GM10248 (cell line): ENCODE measurements around the gene PAXX.

ENCODE experiments used
- CTCF ChIA-PET: fragments of 300-600 bp; sonication (Branson Sonifier 250); formaldehyde crosslinking; extraction: SDS; loops from one replicate; lab custom pipeline; 2021; ENCODE audit warnings: antibody characterized with exemption; lab: Yijun Ruan, JAX
- POLR2A ChIA-PET: fragments of 350-650 bp; sonication (Branson Sonifier 250); formaldehyde crosslinking; extraction: SDS; loops from one replicate; lab custom pipeline; 2020; ENCODE audit warnings: antibody characterized with exemption; lab: Yijun Ruan, JAX
- DNase-seq: peaks from one replicate; pipeline ENCODE4 v3.0.0; 2012; ENCODE audit errors: extremely low spot score
- TF ChIP-seq, protein P1 (sequence below): IDR thresholded peaks from 2 replicates; pipeline ENCODE4 v1.5.1; 2012; ENCODE audit warnings: mild to moderate bottlenecking, low read depth; ENCODE audit errors: extremely low read depth, missing control alignments, control extremely low read depth

Gene PAXX

DNA sequence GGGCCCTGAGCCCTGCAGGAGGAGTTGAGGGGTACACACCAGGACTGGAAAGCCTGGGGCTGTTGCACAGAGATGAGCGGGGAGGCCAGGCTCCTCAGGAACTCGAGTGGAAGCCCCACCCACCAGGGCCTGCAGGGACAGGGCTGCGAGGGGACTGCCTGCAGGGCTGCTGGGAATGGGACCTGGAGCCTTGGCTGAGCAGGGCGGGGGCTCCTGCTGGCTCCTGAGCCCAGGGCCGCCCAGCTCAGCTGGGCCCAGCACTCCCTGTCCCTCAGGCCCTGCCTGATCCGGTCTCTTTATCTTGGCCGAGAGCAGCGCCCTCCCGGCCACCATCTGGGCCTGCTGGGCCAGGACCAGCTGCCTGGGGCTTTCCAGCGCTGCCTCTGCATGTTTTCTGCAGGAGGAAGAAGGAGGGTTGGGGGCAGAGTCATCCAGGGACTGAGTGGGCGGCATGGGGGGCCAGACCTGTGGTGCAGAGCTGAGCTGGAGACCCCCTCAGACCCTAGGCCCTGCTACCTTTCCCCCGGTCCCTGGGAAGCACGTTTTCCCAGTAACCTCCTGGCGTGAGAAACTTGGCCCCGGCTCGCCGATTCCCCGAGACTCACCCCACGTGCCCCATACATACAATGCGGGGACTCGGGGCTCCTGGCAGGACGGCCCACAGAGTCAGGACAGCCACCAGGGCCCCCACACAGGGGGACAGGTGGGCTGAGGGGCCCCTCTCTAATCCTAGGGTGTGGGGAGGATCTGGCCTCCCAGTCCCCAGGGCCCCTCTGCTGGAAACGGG, 30.8 kb upstream of the PAXX start:
- DNase-seq = no peak
- ChIA-PET POLR2A (no interaction called here), CTCF (interaction anchor here (1.2 to 1.7 kb wide), 2 partner anchors 9 to 13 kb away, joined by 4 read pairs; no protein-coding TSS in a partner anchor)
- TF ChIP-seq, protein P1, sequence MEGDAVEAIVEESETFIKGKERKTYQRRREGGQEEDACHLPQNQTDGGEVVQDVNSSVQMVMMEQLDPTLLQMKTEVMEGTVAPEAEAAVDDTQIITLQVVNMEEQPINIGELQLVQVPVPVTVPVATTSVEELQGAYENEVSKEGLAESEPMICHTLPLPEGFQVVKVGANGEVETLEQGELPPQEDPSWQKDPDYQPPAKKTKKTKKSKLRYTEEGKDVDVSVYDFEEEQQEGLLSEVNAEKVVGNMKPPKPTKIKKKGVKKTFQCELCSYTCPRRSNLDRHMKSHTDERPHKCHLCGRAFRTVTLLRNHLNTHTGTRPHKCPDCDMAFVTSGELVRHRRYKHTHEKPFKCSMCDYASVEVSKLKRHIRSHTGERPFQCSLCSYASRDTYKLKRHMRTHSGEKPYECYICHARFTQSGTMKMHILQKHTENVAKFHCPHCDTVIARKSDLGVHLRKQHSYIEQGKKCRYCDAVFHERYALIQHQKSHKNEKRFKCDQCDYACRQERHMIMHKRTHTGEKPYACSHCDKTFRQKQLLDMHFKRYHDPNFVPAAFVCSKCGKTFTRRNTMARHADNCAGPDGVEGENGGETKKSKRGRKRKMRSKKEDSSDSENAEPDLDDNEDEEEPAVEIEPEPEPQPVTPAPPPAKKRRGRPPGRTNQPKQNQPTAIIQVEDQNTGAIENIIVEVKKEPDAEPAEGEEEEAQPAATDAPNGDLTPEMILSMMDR = no peak

DNA sequence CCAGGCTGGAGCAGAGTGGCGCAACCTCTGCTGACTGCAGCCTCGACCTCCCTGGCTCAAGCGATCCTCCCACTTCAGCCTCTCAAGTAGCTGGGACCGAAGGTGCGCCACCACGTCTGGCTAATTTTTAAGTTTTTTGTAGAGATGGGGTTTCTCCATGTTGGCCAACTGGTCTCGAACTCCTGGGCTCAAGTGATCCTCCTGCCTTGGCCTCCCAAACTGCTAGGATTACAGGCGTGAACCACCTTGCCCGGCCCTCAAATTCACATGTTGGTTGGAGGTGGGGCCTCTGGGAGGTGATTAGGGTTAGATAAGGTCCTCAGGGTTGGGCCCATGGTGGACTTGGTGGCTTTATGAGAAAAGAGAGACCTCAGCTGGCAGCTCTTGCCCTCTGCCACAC, 30.1 kb upstream of the PAXX start:
- TF ChIP-seq, protein P1 = no peak
- ChIA-PET POLR2A (no interaction called here), CTCF (interaction anchor here (1.6 kb wide), 1 partner anchor 18 kb away, joined by 4 read pairs; the partner anchor contains the start of genes C8G and FBXW5)
- no peak for DNase-seq

DNA sequence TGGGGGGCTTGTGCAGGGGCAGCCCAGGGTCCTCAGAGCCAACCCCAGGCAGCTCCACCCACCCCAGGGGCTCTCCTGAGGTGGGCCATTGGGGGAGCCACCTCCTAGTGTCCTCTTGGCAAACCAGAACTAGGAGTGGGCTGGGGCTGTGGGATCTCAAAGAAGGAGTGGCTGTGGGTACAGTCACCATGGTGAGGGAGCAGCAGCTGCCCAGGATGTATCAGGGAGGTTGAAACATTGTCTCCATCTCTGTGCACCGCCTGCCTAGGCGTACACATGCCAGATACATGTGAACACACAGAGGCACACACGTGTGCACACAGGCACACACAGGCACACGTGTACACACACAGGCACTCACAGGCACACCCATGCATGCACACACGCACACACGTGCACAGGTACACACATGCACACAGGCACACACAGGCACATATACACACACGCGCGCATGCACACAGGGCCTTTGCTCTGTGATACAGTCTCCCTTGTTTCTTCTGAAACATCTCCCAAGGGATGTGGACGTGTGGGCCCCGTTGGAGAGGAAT, 29.4 kb upstream of the PAXX start:
- no peak for DNase-seq
- CTCF ChIA-PET = interaction anchor here (1.6 to 2.7 kb wide), 2 partner anchors 18 to 66 kb away, joined by 4 to 8 read pairs; partner anchors contain the start of genes C8G and FBXW5
- POLR2A ChIA-PET = no interaction called here
- TF ChIP-seq, protein P1 = no peak

DNA sequence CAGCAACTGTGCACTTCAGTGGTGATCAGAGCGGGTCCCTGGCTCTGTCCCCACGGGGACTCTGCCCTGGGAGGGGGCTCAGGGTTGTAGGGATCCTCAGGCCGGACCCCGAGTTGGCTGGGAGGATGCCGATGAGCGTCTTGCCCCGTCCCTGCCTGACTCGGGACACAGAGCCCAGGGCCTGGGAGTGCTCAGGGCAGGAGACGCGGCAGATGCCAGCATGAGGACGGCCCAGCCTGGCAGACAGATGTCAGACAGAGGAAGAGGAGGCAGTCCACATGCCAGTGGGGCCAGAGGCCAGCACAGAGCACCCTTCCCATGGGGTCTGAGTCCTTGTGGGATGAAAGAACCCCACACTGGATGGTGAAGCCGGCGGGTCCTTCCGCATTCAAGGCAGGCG, 28.9 kb upstream of the PAXX start:
- TF ChIP-seq, protein P1 = no peak
- POLR2A ChIA-PET = no interaction called here
- no peak for DNase-seq
- CTCF ChIA-PET = interaction anchor here (1.6 to 2.7 kb wide), 2 partner anchors 19 to 66 kb away, joined by 4 to 8 read pairs; partner anchors contain the start of genes C8G and FBXW5

DNA sequence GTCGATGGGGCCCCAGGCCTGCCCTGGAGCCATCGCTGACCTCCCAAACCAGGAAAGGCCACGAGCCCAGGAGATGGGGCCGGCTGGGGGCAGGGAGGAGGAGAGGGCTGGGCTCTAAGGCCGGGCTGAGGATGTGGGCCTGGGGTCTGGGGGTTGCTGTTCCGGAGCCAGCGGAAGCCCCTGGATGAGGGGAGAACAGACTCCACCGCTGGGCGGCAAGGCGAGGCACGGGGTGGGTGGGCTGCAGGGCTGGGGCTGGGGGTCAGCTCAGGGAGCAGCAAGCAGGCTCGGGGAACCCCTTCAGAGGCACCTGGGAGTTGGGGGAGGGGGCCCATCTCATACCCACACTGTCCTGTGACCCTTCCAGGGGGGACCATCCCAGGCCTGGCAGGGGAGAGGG, 28.5 kb upstream of the PAXX start:
- no peak for DNase-seq
- POLR2A ChIA-PET = no interaction called here
- CTCF ChIA-PET = interaction anchor here (1.6 to 2.7 kb wide), 3 partner anchors 19 to 71 kb away, joined by 4 to 8 read pairs (median 7); partner anchors contain the start of genes C8G and FBXW5
- TF ChIP-seq, protein P1 = no peak

DNA sequence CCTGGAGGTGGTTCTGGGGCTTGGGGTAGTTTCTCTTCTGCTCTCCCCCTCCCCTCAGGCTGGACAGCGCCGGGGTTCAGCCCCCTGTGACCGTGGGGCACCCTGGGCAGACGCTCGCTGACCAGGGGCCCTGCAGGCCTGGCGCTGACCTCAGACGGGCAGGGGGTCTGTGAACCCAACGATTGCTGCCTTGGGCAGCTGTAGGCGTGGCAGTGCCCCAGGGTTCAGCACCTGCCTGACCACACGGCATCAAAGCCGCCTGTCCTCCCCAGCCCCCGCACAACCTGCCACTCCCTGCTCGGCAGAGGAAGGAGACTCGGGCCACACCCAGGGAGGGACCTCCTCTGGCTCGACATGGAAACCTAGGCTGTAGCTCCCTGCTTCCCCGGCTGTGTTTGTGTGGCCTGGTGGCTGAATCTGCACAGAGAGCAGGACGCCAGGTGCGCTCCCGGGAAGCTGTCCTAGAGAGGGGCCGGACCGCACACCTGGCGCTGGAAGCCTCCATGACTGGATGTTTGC, 28.0 kb upstream of the PAXX start:
- TF ChIP-seq, protein P1 = no peak
- ChIA-PET POLR2A (no interaction called here), CTCF (interaction anchor here (0.6 to 2.7 kb wide), 3 partner anchors 35 to 71 kb away, joined by 3 to 8 read pairs (median 7); no protein-coding TSS in a partner anchor)
- no peak for DNase-seq
